Stimulated activated naive B cell treated with anti-CD40 and anti-IgM and Interleukin-4, amounts not matched to agents 10 μg/mL and 1 μg/mL and 100 μg/mL, for 72 hours (primary cell): ENCODE measurements around the gene CIZ1.
A peak's percentile ranks its signal among the peaks of the same experiment; 100 is the strongest.
"Not testable (repeated sequence)": the region's sequence is repeated elsewhere in the genome, so short reads cannot be mapped to it uniquely, and the experiment has no call there.

Experiments used
- ATAC-seq, 2 donors: fragments of 150-1000 bp; cut with Tn5 transposase; replicated peaks; 2 replicates each; pipeline ENCODE4 v1.10.0; 2021; ENCODE audit warnings: moderate library complexity in 1 of 2
- DNase-seq: peaks from one replicate; pipeline ENCODE4 v3.0.0; 2021
- H3K27ac Mint-ChIP-seq: one replicate; pipeline ENCODE4 v1.8.0; 2022; ENCODE audit warnings: mild to moderate bottlenecking, mixed read lengths
- H3K27me3 Mint-ChIP-seq, 2 donors: one replicate each; pipeline ENCODE4 v1.8.0; 2022; ENCODE audit warnings: mixed read lengths in 2 of 2
- H3K36me3 Mint-ChIP-seq, 2 donors: one replicate each; pipeline ENCODE4 v1.8.0; 2022; ENCODE audit warnings: mixed read lengths in 2 of 2, mild to moderate bottlenecking in 1 of 2
- H3K4me1 Mint-ChIP-seq, 2 donors: one replicate each; pipeline ENCODE4 v1.8.0; 2022; ENCODE audit warnings: mixed read lengths in 2 of 2, mild to moderate bottlenecking in 1 of 2
- H3K4me3 Mint-ChIP-seq, 2 donors: one replicate each; pipeline ENCODE4 v1.8.0; 2022; ENCODE audit warnings: mild to moderate bottlenecking in 2 of 2, mixed read lengths in 2 of 2, moderate library complexity in 1 of 2
- H3K9me3 Mint-ChIP-seq, 2 donors: one replicate each; pipeline ENCODE4 v1.8.0; 2022; ENCODE audit warnings: mixed read lengths in 2 of 2, mild to moderate bottlenecking in 1 of 2

The CIZ1 gene, protein sequence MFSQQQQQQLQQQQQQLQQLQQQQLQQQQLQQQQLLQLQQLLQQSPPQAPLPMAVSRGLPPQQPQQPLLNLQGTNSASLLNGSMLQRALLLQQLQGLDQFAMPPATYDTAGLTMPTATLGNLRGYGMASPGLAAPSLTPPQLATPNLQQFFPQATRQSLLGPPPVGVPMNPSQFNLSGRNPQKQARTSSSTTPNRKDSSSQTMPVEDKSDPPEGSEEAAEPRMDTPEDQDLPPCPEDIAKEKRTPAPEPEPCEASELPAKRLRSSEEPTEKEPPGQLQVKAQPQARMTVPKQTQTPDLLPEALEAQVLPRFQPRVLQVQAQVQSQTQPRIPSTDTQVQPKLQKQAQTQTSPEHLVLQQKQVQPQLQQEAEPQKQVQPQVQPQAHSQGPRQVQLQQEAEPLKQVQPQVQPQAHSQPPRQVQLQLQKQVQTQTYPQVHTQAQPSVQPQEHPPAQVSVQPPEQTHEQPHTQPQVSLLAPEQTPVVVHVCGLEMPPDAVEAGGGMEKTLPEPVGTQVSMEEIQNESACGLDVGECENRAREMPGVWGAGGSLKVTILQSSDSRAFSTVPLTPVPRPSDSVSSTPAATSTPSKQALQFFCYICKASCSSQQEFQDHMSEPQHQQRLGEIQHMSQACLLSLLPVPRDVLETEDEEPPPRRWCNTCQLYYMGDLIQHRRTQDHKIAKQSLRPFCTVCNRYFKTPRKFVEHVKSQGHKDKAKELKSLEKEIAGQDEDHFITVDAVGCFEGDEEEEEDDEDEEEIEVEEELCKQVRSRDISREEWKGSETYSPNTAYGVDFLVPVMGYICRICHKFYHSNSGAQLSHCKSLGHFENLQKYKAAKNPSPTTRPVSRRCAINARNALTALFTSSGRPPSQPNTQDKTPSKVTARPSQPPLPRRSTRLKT

DNA sequence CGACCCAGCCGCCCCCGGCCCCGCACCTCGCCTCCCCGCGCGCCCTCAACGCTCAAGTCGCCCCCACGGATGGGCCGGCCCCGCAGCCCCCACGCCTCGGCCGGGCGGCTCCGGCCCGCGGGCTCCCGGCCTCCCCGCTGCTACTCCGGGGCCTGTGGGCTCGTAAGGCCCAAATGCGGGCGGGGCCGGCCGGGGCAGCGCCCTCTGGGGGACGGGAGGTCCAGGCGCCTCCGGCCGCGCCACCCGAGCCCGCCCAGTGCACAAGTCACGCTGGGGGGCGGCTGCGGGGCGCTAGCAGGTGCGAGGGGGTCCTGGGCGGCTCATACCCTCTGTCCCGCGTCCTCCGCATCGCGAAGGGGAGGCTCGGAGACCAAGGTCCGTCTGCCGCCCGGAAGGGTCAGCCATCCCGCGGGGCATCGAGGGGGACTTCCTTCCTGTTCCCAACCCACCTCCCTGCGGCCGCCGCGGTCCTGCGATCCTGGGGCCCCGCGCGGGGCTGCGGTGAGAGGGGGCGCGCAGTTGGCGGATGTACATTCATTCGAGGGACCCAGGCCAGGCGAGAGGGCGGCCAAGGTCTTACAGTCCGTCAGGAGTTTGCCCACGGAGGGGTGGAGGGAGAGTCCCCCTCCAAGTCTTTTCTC, at the start of gene CIZ1:
CIZ1 (minus strand) TSS at position 167 of the 641 bp plus-strand sequence. CDS start 715 bp downstream, outside the sequence.
- DNase-seq (peak; percentile 73), ATAC-seq (peak; percentile 93 to 97)
- Mint-ChIP-seq H3K27ac (peak within 1 kb of the TSS; percentile 94), H3K4me3 (peak within 1 kb of the TSS; percentile 94 to 100), H3K27me3 (no peaks in the 10 kb centered on the region), H3K9me3 (no peaks in the 10 kb centered on the region), H3K36me3 (peaks cover 18 to 25% of the 10 kb centered on the region in 2 donors), H3K4me1 (peaks cover 15 to 36% of the 10 kb centered on the region in 2 donors)

DNA sequence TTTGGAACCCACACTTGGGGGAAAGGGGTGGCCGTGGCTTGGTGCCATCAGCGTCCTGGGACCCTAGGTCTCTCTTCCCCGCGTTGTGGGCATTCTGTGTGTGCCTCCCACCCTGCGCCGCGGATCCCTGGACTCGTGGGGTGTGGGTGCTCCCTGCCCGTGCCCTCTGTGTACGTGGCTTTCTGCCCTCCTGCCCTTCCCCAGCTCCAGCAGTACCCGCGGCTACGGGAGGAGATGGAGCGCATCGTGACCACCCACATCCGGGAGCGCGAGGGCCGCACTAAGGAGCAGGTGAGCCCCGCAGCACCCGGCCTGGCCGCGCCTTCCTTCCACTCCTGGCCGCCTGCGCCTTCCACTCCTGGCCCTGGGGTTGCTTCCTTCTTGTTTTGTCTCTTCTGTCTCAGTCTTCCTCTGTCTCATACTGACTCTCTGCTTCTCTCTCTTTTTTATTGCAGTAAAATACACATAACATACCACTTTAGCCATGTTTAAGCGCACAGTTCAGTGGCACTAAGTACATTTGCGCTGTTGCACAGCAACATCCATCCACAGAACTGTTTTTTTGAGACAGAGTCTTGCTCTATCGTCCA, 42.5 kb upstream of the CIZ1 start:
- Mint-ChIP-seq H3K27me3 (peaks cover 5 to 7% of the 10 kb centered on the region in 2 donors), H3K27ac (no peak overlapping the region), H3K4me3 (no peak overlapping the region), H3K4me1 (no peaks in the 10 kb centered on the region), H3K9me3 (no peaks in the 10 kb centered on the region), H3K36me3 (no peaks in the 10 kb centered on the region)
- ATAC-seq (no peak), DNase-seq (no peak)

DNA sequence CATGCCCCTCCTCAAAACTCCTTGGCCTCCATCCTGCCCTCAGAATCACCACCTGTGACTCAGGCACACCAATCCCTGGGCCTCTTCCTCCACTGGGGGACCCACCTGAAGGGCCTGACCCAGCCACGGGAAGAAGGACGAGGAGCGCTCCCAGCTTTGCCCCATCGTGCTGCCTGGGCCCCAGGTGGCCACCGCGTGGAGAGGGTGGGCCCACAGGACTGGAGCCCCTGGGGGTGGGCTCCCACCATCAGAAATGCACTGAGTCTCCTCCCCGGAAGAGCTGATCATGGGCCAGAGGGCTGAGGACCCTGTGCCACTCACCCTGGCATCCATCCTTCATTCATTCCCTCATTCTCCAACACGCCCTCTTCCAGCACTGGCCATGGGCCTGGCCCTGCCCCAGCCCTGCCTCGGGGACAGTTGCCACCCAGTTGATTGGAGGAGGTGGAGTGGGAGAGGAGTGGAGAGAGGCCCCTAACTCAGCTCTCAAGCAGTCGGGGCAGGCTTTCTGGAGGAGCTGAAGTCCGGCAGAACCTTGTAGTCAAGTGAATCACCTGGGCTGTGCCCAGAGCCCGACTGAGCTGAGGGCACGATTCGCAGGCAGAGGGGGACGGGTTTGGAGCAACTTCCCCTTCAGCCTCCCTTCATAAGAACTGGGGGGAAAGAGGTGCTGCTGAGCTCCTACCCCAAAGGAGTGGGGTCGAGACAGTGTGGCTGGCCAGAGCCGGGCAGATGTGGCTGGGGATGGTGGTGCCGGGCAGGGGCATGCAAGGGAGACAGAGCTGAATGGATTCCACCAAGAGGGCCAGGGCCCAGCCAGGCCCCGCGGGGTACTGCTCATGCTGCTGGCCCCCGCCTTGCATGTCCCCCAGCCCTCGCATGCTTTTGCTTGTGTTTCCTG, 41.4 kb upstream of the CIZ1 start:
- Mint-ChIP-seq H3K9me3 (no peaks in the 10 kb centered on the region), H3K4me3 (no peak overlapping the region), H3K4me1 (no peaks in the 10 kb centered on the region), H3K36me3 (no peaks in the 10 kb centered on the region), H3K27ac (no peak overlapping the region), H3K27me3 (peaks cover 5% of the 10 kb centered on the region in 2 donors)
- DNase-seq (no peak), ATAC-seq (no peak)

DNA sequence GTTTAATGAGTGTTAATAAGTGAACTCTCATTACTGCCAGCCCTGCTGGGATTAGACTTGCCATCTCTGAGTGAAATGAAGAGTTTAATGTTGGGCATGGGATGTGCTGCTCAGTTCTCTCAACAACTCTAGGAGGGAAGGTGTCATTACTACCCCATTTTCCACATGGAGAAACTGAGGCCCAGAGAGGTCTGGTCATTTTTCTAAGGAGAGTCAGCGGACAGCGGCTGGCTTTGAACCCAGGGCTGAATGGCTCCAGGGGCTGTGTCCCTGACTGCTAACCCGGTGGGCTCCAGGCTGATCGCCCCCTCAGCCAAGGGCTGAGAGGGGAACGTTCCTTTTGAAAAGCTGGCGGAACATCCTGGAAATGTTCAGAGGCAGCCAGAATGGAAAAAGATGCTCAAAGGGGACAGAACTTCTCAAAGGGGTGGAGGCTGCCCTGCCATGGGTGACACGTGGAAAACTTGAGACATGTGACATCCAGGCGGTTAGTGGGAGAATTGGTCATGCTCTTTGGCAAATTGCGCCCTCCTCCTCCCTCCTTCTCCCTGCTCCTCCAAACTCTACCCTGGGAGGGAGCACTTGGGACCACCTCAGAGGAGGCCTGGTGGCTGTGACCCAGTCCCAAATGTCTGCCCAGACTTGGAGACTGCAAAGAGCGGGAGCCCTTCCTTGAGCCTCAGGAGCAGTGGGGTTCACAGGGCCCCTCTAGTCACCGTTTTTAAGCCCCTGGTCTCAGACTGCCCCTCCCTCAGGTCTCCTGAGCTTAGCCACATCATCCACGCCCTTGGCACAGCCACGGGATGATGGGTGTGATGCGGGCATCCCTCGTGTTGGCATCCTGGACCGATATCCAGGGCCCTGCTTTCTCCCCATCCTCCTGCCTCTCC, 40.5 kb upstream of the CIZ1 start:
- H3K9me3 Mint-ChIP-seq: no peaks in the 10 kb centered on the region
- no peak overlapping the region for H3K4me3 Mint-ChIP-seq
- DNase-seq (no peak), ATAC-seq (no peak)
- H3K4me1 Mint-ChIP-seq: no peaks in the 10 kb centered on the region
- no peak overlapping the region for H3K27ac Mint-ChIP-seq
- H3K36me3 Mint-ChIP-seq: no peaks in the 10 kb centered on the region
- H3K27me3 Mint-ChIP-seq: peaks cover 5% of the 10 kb centered on the region in 2 donors

DNA sequence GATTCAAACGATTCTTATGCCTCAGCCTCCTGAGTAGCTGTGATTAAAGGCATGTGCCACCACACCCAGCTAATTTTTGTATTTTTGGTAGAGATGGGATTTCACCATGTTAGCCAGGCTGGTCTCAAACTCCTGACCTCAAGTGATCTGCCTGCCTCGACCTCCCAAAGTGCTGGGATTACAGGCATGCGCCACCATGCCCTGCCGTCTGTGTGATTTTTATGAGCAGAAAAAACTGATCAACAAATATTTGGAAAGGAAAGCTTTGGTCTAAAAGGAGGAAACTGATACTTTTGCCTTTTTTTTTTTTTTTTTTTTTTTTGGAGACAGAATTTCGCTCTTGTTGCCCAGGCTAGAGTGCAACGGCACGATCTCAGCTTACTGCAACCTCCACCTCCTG, 39.5 kb upstream of the CIZ1 start:
- not testable (repeated sequence) for ATAC-seq
- peaks cover 1 to 13% of the 10 kb centered on the region in 2 donors for H3K27me3 Mint-ChIP-seq

DNA sequence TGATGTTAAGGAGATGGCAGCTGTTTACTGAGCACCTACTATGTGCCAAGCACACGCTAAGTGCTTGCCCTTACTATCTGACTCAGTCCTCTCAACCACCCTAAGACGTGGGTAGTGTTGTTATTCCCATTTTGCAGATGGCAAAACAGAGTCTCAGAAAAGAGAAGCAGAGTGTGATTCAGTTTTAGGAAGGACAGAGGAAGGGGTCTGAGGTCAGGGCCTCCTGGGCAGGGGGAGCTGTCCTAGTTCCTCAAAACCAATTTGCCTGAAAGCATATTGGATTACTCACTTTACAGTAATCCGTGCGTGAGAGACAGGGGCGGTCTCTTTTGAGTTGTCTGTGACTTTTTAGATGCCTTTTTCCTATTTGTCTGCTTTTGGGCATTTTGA, 35.0 kb upstream of the CIZ1 start:
- no peaks in the 10 kb centered on the region for H3K9me3 Mint-ChIP-seq
- H3K36me3 Mint-ChIP-seq: no peaks in the 10 kb centered on the region
- peaks cover 0 to 16% of the 10 kb centered on the region in 2 donors for H3K27me3 Mint-ChIP-seq
- H3K4me1 Mint-ChIP-seq: no peaks in the 10 kb centered on the region
- no peak overlapping the region for H3K4me3 Mint-ChIP-seq
- no peak for ATAC-seq
- DNase-seq: no peak
- no peak overlapping the region for H3K27ac Mint-ChIP-seq

More for the DNA sequence above, 39.5 kb upstream of the CIZ1 start:
- H3K4me3 Mint-ChIP-seq, DNase-seq, H3K36me3 Mint-ChIP-seq, H3K4me1 Mint-ChIP-seq, H3K27ac Mint-ChIP-seq, H3K9me3 Mint-ChIP-seq: not testable (repeated sequence)

DNA sequence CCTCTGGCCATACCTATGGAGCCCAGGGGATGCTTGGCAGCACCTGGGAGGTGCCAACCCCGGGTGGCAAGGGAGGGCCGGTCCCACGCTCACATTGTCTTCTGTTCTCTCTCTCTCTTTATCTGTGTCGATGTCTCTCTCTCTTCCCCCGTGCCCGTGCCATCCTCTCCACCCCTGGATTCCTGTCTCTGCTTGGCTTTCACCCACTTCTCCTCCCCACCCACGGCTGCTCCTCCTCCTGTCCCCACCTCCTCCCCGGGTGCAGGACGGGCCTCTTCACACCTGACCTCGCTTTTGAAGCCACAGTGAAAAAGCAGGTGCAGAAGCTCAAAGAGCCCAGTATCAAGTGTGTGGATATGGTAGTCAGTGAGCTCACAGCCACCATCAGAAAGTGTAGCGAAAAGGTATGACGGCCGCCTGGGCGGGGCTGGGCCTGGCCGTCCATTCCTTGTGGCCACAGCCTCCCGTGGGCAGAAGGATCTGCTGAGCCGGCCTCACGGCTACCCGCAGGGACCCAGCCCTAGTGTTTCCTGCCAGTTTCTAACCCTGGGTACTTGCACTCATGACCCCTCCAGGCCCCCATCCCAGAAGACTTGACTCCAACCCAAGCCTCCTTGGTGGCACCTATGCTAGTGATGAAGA, 34.5 kb upstream of the CIZ1 start:
- no peak for ATAC-seq
- H3K27ac Mint-ChIP-seq: no peak overlapping the region
- peaks cover 0 to 16% of the 10 kb centered on the region in 2 donors for H3K27me3 Mint-ChIP-seq
- no peaks in the 10 kb centered on the region for H3K4me1 Mint-ChIP-seq
- H3K9me3 Mint-ChIP-seq: no peaks in the 10 kb centered on the region
- no peak for DNase-seq
- H3K4me3 Mint-ChIP-seq: no peak overlapping the region
- no peaks in the 10 kb centered on the region for H3K36me3 Mint-ChIP-seq

DNA sequence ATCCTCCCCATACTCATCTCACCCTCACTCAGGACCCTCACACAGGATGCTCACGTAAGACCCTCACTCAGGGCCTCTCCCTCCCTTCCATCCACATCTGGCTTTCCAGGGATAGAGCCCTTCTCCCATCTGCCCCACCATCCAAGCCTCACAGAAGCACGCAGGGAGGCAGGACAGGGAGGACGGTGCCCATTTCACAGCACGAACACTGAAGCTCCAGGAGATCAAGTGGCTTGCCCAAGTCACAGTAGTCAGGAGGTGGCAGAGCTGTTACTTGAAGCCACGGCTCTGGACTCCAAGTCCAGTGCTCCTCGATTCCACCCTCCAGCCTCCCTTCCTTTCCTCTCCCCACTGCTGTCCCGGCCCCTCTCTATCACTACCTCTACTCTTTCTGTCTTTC, 33.5 kb upstream of the CIZ1 start:
- DNase-seq: no peak
- no peaks in the 10 kb centered on the region for H3K4me1 Mint-ChIP-seq
- no peaks in the 10 kb centered on the region for H3K36me3 Mint-ChIP-seq
- H3K9me3 Mint-ChIP-seq: no peaks in the 10 kb centered on the region
- H3K4me3 Mint-ChIP-seq: no peak overlapping the region
- ATAC-seq: no peak
- H3K27me3 Mint-ChIP-seq: peaks cover 0 to 16% of the 10 kb centered on the region in 2 donors
- no peak overlapping the region for H3K27ac Mint-ChIP-seq

DNA sequence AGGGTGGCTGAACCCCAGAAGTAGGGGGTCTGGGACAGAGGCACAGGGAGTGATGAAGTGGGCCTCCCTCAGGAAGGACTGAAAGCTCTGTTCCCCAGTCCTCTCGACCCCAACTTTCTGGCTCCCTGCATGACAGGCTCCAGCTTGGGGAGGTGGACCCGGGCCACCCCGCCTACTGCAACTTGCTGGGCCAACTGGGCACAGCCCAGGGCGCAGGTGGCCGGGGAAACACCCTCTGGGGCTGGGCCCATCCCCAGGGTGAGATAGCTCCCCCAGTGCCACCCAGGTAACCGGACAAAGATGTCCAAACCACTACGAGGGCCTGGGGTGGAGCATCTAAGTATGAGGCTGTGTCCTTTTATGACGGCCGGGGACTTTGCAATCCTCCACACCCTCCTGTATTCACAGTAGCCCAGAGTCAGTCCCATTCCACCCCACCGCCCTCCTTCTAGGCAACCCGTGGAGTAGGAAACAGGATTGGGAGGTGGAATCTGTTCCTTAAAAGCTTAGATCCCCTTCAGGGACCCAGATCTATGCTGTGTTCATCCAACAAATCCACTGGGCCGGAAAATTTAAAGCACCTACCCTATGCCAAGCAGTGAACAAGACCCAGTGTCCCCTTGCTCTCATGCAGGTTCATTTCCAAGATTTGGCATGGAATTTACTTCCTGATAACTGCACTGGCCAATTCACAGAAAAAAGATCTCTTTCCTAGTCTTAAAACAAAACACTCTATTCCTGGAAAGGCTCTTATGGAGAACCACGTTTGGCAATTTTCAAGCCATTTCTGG, 31.7 kb upstream of the CIZ1 start:
- Mint-ChIP-seq H3K4me3 (no peak overlapping the region), H3K4me1 (peaks cover 6 to 11% of the 10 kb centered on the region in 2 donors), H3K9me3 (no peaks in the 10 kb centered on the region), H3K27me3 (peaks cover 0 to 16% of the 10 kb centered on the region in 2 donors), H3K27ac (no peak overlapping the region), H3K36me3 (no peaks in the 10 kb centered on the region)
- ATAC-seq: no peak
- DNase-seq: no peak

DNA sequence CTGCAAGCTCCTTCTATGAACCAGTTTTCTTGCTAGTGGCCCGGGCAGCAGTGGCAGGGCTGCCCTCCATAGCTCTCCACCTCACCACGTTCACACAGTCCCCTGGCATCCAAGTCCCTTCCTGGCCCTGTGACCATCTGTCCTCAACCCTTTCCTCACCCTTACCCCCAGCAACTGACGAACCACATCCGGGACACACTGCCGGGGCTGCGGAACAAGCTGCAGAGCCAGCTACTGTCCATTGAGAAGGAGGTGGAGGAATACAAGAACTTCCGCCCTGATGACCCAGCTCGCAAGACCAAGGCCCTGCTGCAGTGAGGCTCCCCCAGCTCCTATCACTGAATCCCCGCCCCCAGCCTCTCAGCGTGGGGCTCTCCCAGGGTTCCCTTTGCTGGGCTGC, 30.7 kb upstream of the CIZ1 start:
- no peak overlapping the region for H3K27ac Mint-ChIP-seq
- ATAC-seq (no peak), DNase-seq (no peak)
- H3K4me3 Mint-ChIP-seq: no peak overlapping the region
- H3K27me3 Mint-ChIP-seq: peaks cover 0 to 16% of the 10 kb centered on the region in 2 donors
- no peaks in the 10 kb centered on the region for H3K36me3 Mint-ChIP-seq
- peaks cover 6 to 13% of the 10 kb centered on the region in 2 donors for H3K4me1 Mint-ChIP-seq
- H3K9me3 Mint-ChIP-seq: no peaks in the 10 kb centered on the region

DNA sequence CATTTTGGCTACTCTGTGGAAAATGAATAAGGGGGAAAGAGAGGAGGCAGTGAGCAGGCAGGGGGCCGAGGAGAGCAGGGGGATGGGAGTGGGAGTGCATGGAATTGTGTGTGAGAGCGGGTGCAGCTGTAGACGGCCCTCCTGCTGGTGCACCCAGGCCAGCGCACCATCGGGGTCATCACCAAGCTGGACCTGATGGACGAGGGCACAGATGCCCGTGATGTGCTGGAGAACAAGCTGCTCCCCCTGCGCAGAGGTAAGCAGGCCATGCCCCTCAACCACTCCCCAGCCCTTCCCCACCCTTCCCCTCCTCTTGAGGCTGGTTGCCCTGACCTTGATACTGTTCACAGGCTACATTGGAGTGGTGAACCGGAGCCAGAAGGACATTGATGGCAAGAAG, 28.5 kb upstream of the CIZ1 start:
- ATAC-seq (no peak), DNase-seq (no peak)
- Mint-ChIP-seq H3K27me3 (peaks cover 0 to 2% of the 10 kb centered on the region in 2 donors), H3K4me3 (no peak overlapping the region), H3K27ac (no peak overlapping the region), H3K4me1 (peaks cover 9 to 13% of the 10 kb centered on the region in 2 donors), H3K9me3 (no peaks in the 10 kb centered on the region), H3K36me3 (no peaks in the 10 kb centered on the region)
